Measurements from ENCODE around the gene SLC16A7.

DNA sequence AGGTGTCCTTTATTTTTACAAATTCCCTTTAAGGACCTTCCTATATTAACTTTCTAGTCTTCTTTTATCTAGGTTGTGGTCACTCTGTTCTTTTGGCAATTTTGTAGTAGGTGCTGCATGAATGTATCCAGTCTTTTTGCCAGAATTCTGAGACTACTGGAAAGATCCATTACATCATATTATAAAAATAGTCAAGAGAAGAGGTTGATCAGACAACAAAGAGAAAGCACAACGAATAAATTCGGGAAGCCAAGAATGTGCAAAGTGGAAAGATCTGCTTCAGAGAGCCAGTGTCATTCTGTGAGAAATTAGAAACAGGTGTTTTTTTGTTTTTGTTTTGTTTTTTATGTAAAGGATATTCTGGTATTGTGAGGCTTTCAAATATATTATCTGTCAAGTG lies 15.8 kb upstream of the SLC16A7 start:
- TF ChIP-seq CTCF (IDR thresholded peaks at IDR 0.05), result no peak
- no peak for TF ChIP-seq POLR2A (IDR thresholded peaks at IDR 0.05)
